Mucosa of rectum (tissue), 2 donors: Measurements from ENCODE around the gene CPA5.

ENCODE experiments used
- H3K27ac ChIP-seq, 2 donors: one replicate each; pipeline ENCODE4 v1.7.0; 2013; ENCODE audit warnings: inconsistent platforms in 2 of 2, low read depth in 2 of 2, low read length in 2 of 2
- H3K27me3 ChIP-seq, 2 donors: one replicate each; pipeline ENCODE4 v1.7.0; 2013; ENCODE audit warnings: low read length in 2 of 2; ENCODE audit not compliant: control insufficient read depth in 2 of 2, insufficient read depth in 2 of 2
- H3K36me3 ChIP-seq, 2 donors: one replicate each; pipeline ENCODE4 v1.7.0; 2013; ENCODE audit warnings: low read length in 2 of 2; ENCODE audit not compliant: control insufficient read depth in 2 of 2, insufficient read depth in 2 of 2
- H3K4me1 ChIP-seq, 2 donors: one replicate each; pipeline ENCODE4 v1.7.0; 2013; ENCODE audit warnings: low read length in 2 of 2, mild to moderate bottlenecking in 1 of 2; ENCODE audit not compliant: control insufficient read depth in 2 of 2, insufficient read depth in 2 of 2
- H3K4me3 ChIP-seq, 2 donors: one replicate each; pipeline ENCODE4 v1.7.0; 2013; ENCODE audit warnings: low read length in 2 of 2
- H3K9ac ChIP-seq, 2 donors: one replicate each; pipeline ENCODE4 v1.7.0; 2013; ENCODE audit warnings: low read length in 2 of 2, low read depth in 1 of 2, mild to moderate bottlenecking in 1 of 2
- H3K9me3 ChIP-seq, 2 donors: one replicate each; pipeline ENCODE4 v1.7.0; 2013; ENCODE audit warnings: low read length in 2 of 2; ENCODE audit not compliant: control insufficient read depth in 2 of 2
- donor health status: healthy.
- donor health status: Normal muscosa, but diverticular disease.

Gene CPA5

GRCh38 chr7:130379019-130379418 is 34.4 kb downstream of the CPA5 start:
- H3K9me3 ChIP-seq = no peaks in the 10 kb centered on the region
- H3K36me3 ChIP-seq = no peaks in the 10 kb centered on the region
- no peak overlapping the region for H3K27ac ChIP-seq
- H3K4me1 ChIP-seq = no peaks in the 10 kb centered on the region
- no peaks in the 10 kb centered on the region for H3K27me3 ChIP-seq
- no peak overlapping the region for H3K4me3 ChIP-seq
- H3K9ac ChIP-seq = no peak overlapping the region

GRCh38 chr7:130379532-130379920 is 34.9 kb downstream of the CPA5 start:
- H3K9me3 ChIP-seq = no peaks in the 10 kb centered on the region
- H3K4me3 ChIP-seq = no peak overlapping the region
- H3K9ac ChIP-seq = no peak overlapping the region
- no peak overlapping the region for H3K27ac ChIP-seq
- no peaks in the 10 kb centered on the region for H3K27me3 ChIP-seq
- no peaks in the 10 kb centered on the region for H3K36me3 ChIP-seq
- H3K4me1 ChIP-seq = no peaks in the 10 kb centered on the region

GRCh38 chr7:130379921-130380860 is 35.6 kb downstream of the CPA5 start, which contains the start of gene CPA1:
TSS of gene CPA1 (plus strand) at chr7:130380494. CDS start at chr7:130380521, 27 bp downstream.
- Histone ChIP-seq H3K36me3 (no peaks in the 10 kb centered on the region), H3K4me1 (no peaks in the 10 kb centered on the region), H3K27ac (no peak within 1 kb of the TSS), H3K9me3 (no peaks in the 10 kb centered on the region), H3K4me3 (no peak within 1 kb of the TSS), H3K27me3 (no peaks in the 10 kb centered on the region), H3K9ac (no peak within 1 kb of the TSS)

- H3K27me3 ChIP-seq = no peaks in the 10 kb centered on the region
- no peaks in the 10 kb centered on the region for H3K4me1 ChIP-seq
- H3K9ac ChIP-seq = no peak overlapping the region
- no peaks in the 10 kb centered on the region for H3K36me3 ChIP-seq
- H3K9me3 ChIP-seq = no peaks in the 10 kb centered on the region
- H3K27ac ChIP-seq = no peak overlapping the region
- H3K4me3 ChIP-seq = no peak overlapping the region
Observed at GRCh38 chr7:130380861-130381455, 36.3 kb downstream of the CPA5 start.

GRCh38 chr7:130381468-130382312 is 37.1 kb downstream of the CPA5 start:
- H3K27ac ChIP-seq = no peak overlapping the region
- no peaks in the 10 kb centered on the region for H3K27me3 ChIP-seq
- H3K9me3 ChIP-seq = no peaks in the 10 kb centered on the region
- H3K4me1 ChIP-seq = no peaks in the 10 kb centered on the region
- H3K4me3 ChIP-seq = no peak overlapping the region
- H3K9ac ChIP-seq = no peak overlapping the region
- H3K36me3 ChIP-seq = no peaks in the 10 kb centered on the region

- no peaks in the 10 kb centered on the region for H3K9me3 ChIP-seq
- no peaks in the 10 kb centered on the region for H3K27me3 ChIP-seq
- H3K4me1 ChIP-seq = no peaks in the 10 kb centered on the region
- no peak overlapping the region for H3K4me3 ChIP-seq
- no peak overlapping the region for H3K9ac ChIP-seq
- H3K27ac ChIP-seq = no peak overlapping the region
- H3K36me3 ChIP-seq = no peaks in the 10 kb centered on the region
Observed at GRCh38 chr7:130383187-130383980, 38.8 kb downstream of the CPA5 start.

GRCh38 chr7:130384371-130384801 is 39.8 kb downstream of the CPA5 start:
- no peak overlapping the region for H3K4me3 ChIP-seq
- H3K36me3 ChIP-seq = no peaks in the 10 kb centered on the region
- no peak overlapping the region for H3K27ac ChIP-seq
- no peaks in the 10 kb centered on the region for H3K27me3 ChIP-seq
- H3K9me3 ChIP-seq = no peaks in the 10 kb centered on the region
- no peak overlapping the region for H3K9ac ChIP-seq
- no peaks in the 10 kb centered on the region for H3K4me1 ChIP-seq

- no peak overlapping the region for H3K9ac ChIP-seq
- no peak overlapping the region for H3K27ac ChIP-seq
- H3K36me3 ChIP-seq = no peaks in the 10 kb centered on the region
- H3K27me3 ChIP-seq = no peaks in the 10 kb centered on the region
- H3K9me3 ChIP-seq = no peaks in the 10 kb centered on the region
- no peak overlapping the region for H3K4me3 ChIP-seq
- H3K4me1 ChIP-seq = no peaks in the 10 kb centered on the region
Observed at GRCh38 chr7:130384841-130385599, 40.4 kb downstream of the CPA5 start.

GRCh38 chr7:130385600-130386066 is 41.0 kb downstream of the CPA5 start:
- Histone ChIP-seq H3K4me1 (no peaks in the 10 kb centered on the region), H3K27ac (no peak overlapping the region), H3K9me3 (no peaks in the 10 kb centered on the region), H3K4me3 (no peak overlapping the region), H3K9ac (no peak overlapping the region), H3K36me3 (no peaks in the 10 kb centered on the region), H3K27me3 (no peaks in the 10 kb centered on the region)
